ENCODE data around the gene GFAP.
A peak's percentile ranks its signal among the peaks of the same experiment; 100 is the strongest.

Gene GFAP

GRCh38 chr17:44914148-44914547 lies 1.2 kb downstream of the GFAP start:
- TF ChIP-seq CTCF (IDR thresholded peaks at IDR 0.05): no peak
- H3K4me3 ChIP-seq: no peak overlapping the region
- DNase-seq (ENCODE audit: low spot score): no peak
- H3K27ac ChIP-seq: no peak overlapping the region

DNA sequence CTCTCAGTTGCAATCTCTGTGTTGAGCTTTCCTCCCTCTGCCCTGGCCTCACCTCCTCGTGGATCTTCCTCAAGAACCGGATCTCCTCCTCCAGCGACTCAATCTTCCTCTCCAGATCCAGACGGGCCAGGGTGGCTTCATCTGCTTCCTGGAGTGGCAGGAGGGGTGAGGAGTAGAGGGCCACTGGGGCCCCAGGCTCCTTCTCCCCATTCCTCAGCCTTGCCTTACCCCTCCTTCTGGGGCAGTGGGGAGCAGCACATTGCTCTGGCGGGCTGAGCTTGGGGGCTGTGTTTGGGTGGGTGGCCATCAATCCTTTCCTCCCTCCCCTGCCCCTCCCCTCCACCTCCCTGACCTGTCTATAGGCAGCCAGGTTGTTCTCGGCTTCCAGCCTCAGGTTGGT lies 1.6 kb downstream of the GFAP start:
- no peak for DNase-seq (ENCODE audit: low spot score)
- Histone ChIP-seq H3K4me3 (no peak overlapping the region), H3K27ac (no peak overlapping the region)
- no peak for TF ChIP-seq CTCF (IDR thresholded peaks at IDR 0.05)

- TF ChIP-seq CTCF (IDR thresholded peaks at IDR 0.05): no peak
- no peak overlapping the region for H3K4me3 ChIP-seq
- no peak overlapping the region for H3K27ac ChIP-seq
- DNase-seq (ENCODE audit: low spot score): no peak
Observed at GRCh38 chr17:44912763-44913544, 2.3 kb downstream of the GFAP start.

DNA sequence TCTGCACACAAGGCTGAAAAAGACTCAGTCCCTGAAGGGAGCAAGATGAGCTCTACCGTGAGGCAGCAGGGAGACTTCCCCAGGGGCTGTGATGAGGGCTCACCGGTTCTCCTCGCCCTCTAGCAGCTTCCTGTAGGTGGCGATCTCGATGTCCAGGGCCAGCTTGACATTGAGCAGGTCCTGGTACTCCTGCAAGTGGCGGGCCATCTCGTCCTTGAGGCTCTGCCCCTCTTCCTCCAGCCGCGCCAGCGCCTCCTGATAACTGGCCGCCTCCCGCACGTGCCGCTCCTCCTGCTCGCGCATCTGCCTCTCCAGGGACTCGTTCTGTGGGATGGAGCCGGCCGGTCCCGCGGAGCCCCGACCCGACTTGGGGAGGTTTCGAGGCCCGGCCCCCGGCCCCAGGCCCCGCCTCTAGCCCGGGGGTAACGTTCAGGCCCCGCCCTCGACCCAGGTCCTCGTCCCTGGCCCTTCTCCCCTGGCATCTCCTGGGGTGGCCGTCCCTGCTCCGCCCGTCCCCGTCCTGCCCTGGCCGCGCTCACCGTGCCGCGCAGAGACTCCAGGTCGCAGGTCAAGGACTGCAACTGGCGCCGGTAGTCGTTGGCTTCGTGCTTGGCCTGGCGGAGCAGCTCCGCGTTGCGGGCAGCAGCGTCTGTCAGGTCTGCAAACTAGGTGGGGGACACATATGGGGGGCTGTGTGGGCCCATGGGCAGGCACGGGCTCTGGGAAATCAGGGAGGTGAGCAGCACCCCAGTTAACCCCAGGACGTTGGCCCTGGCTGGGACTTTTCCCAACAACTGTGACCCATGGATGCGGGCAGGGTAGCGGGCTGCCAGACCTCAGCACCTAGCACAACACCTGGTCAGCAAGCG lies 3.9 kb downstream of the GFAP start:
- no peak for DNase-seq (ENCODE audit: low spot score)
- no peak overlapping the region for H3K27ac ChIP-seq
- H3K4me3 ChIP-seq: peak overlapping the region; percentile 61
- TF ChIP-seq CTCF (IDR thresholded peaks at IDR 0.05): no peak

- no peak overlapping the region for H3K4me3 ChIP-seq
- H3K27ac ChIP-seq: no peak overlapping the region
- no peak for DNase-seq (ENCODE audit: low spot score)
- no peak for TF ChIP-seq CTCF (IDR thresholded peaks at IDR 0.05)
Observed at GRCh38 chr17:44910231-44911106, 4.8 kb downstream of the GFAP start.

- no peak for DNase-seq (ENCODE audit: low spot score)
- H3K27ac ChIP-seq: no peak overlapping the region
- H3K4me3 ChIP-seq: no peak overlapping the region
- TF ChIP-seq CTCF (IDR thresholded peaks at IDR 0.05): no peak
Observed at GRCh38 chr17:44909681-44910144, 5.6 kb downstream of the GFAP start.

Measured in coronary artery (tissue), 2 donors.